Measurements from ENCODE around the gene TANK. TPM values are rescaled to one million over a fixed set of nuclear protein-coding genes. Genes with fewer than 3 reads are reported as not detected.

TANK gene
- total and polyA plus RNA-seq, 2 donors (not counting 3 experiments of a cell fraction or from before 2014, with no cell fraction given): 33.3 to 83.2 TPM

GRCh38 chr2:161112908-161113307 is 47.3 kb upstream of the TANK start:
- H3K36me3 ChIP-seq (ENCODE audit: control insufficient read depth in 2 of 2, extremely low read depth in 1 of 2, insufficient read depth in 2 of 2, low read length in 2 of 2): no peaks in the 10 kb centered on the region
- ChIA-PET CTCF (interaction anchor here (1.2 to 1.4 kb wide), 2 partner anchors 9 to 12 kb away, joined by 3 to 10 read pairs; no protein-coding TSS in a partner anchor), POLR2A (interaction anchor here (0.5 kb wide), 1 partner anchor 16 kb away, joined by 5 read pairs; no protein-coding TSS in a partner anchor)
- dilution Hi-C loops (cut with MboI; ENCODE audit: extremely low pct_ligation_motif_present, low sequenced_read_pairs): no loop called here
- no TSS peak for BruUV-seq (replicated peaks)
- no peaks in the 10 kb centered on the region for H3K9me1 ChIP-seq (replicated peaks; ENCODE audit: control insufficient read depth, extremely low read depth, insufficient read depth, low read length)
- TF ChIP-seq CTCF (IDR thresholded peaks at IDR 0.05; ENCODE audit: extremely low read depth in 1 of 2, insufficient read depth in 1 of 2, low read depth in 1 of 2, low read length in 2 of 2) (no peak), EZH2 (IDR thresholded peaks at IDR 0.05; ENCODE audit: borderline replicate concordance, low read depth, low read length, severe bottlenecking) (no peak), MAX (IDR thresholded peaks at IDR 0.05; ENCODE audit: insufficient read depth, insufficient read length) (no peak), MYC (IDR thresholded peaks at IDR 0.05; ENCODE audit: low read depth, low read length) (no peak), JUN (IDR thresholded peaks at IDR 0.05; ENCODE audit: borderline replicate concordance, insufficient read depth, insufficient read length, low read depth) (no peak), POLR2AphosphoS5 (IDR thresholded peaks at IDR 0.05; ENCODE audit: insufficient read depth, low read depth, low read length) (no peak), FOS (IDR thresholded peaks at IDR 0.05; ENCODE audit: borderline replicate concordance, insufficient read depth, low read length) (no peak), POLR2A (IDR thresholded peaks at IDR 0.05; ENCODE audit: low read depth, low read length) (no peak), GATA2 (IDR thresholded peaks at IDR 0.05; ENCODE audit: insufficient read depth, insufficient read length, low read depth, low read length) (no peak)
- H3K9ac ChIP-seq (replicated peaks; ENCODE audit: extremely low read depth, insufficient read depth, low read length): no peak overlapping the region
- no peak overlapping the region for H2AFZ ChIP-seq (ENCODE audit: low read depth, low read length)
- FAIRE-seq (no peak), DNase-seq (ENCODE audit: low read depth, low spot score) (no peak)
- no peaks in the 10 kb centered on the region for H4K20me1 ChIP-seq (replicated peaks; ENCODE audit: control insufficient read depth, extremely low read depth, insufficient read depth, low read length)
- H3K9me3 ChIP-seq (replicated peaks; ENCODE audit: control insufficient read depth, insufficient read depth, low read length): no peaks in the 10 kb centered on the region
- no peak overlapping the region for H3K4me3 ChIP-seq (replicated peaks in 1 of 3; ENCODE audit: insufficient read depth in 1 of 3, low read depth in 1 of 3, low read length in 3 of 3)
- intact Hi-C loops (cut with micrococcal nuclease): no loop called here
- H3K4me2 ChIP-seq (ENCODE audit: insufficient read depth, low read length): no peak overlapping the region
- no peaks in the 10 kb centered on the region for H3K79me2 ChIP-seq (ENCODE audit: control insufficient read depth, insufficient read depth, low read length)
- no peak overlapping the region for H3K27ac ChIP-seq (ENCODE audit: insufficient read depth, low read depth, low read length)
- no peaks in the 10 kb centered on the region for H3K4me1 ChIP-seq (ENCODE audit: control insufficient read depth, extremely low read depth, insufficient read depth, low read length)
- no peaks in the 10 kb centered on the region for H3K27me3 ChIP-seq (ENCODE audit: control insufficient read depth in 2 of 2, insufficient read depth in 2 of 2, low read length in 2 of 2)
